Measurements from ENCODE around the gene HOXD11.

Gene HOXD11

DNA sequence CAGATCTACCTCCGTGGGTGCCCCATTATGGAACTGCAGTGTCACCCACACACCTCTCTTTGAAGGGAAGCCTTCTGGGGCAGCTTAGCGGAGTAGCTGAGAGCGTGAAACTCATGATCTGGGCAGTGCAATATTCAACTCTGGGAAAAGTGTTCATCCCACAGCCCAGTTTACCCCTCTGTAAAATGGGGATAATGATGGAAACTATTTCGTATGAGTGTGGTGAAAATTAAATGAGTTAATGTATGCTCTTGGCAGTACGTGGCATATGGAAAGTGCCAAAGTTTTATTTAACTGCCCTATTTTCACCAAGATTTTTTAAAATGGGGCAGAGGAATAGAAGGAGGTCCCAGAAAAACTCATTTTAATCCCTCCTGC is 34.8 kb upstream of the HOXD11 start:
- TF ChIP-seq, protein P1, sequence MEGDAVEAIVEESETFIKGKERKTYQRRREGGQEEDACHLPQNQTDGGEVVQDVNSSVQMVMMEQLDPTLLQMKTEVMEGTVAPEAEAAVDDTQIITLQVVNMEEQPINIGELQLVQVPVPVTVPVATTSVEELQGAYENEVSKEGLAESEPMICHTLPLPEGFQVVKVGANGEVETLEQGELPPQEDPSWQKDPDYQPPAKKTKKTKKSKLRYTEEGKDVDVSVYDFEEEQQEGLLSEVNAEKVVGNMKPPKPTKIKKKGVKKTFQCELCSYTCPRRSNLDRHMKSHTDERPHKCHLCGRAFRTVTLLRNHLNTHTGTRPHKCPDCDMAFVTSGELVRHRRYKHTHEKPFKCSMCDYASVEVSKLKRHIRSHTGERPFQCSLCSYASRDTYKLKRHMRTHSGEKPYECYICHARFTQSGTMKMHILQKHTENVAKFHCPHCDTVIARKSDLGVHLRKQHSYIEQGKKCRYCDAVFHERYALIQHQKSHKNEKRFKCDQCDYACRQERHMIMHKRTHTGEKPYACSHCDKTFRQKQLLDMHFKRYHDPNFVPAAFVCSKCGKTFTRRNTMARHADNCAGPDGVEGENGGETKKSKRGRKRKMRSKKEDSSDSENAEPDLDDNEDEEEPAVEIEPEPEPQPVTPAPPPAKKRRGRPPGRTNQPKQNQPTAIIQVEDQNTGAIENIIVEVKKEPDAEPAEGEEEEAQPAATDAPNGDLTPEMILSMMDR (conservative IDR thresholded peaks at IDR 0.05) = no peak

DNA sequence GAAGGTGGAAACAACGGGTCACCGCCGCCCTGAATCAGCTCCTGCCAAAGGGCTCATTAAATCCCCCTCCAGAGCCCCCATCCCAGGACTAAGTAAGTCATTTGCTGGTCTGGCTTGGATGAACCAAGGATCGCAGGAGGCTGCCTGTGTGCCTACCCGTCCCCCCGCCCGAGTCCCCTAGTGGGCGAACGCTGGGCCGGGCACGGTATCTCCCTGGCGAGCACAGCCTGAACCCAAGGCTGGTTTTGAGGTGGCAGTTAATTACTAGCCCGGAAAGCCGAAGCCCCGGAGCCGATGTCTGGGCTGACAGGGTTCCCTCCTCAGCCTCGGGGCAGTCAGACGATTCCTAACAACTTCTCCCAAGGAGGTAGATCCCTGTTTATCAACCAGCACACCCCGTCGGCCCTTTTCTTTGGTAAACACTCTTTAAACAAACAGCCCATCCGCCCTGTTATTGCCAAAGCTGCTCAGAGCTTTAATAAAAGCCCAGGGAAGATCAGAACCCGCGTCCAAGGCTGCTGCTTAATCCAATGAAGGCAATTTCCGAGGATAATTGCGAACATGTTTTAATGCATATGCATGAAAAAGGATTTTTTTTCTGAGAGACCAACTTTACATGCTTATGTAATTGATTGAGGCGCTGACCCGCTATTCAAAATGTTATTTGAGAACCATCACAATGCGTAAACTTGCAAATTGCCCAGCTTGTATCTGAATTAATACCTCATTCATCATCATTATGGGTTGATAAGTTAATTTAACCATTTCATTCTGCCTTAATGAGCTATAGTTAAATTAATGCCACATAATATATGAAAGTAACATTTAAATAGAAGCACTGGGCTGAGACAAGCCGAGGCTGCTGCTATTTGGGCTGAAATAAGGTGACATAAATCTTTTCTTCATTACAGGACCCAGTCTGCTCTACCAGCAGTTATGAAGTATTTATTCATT is 33.9 kb upstream of the HOXD11 start:
- TF ChIP-seq, protein P1 (conservative IDR thresholded peaks at IDR 0.05) = no peak
- H3K27ac ChIP-seq = no peak overlapping the region

More for the DNA sequence above, 34.8 kb upstream of the HOXD11 start:
- no peak overlapping the region for H3K27ac ChIP-seq

DNA sequence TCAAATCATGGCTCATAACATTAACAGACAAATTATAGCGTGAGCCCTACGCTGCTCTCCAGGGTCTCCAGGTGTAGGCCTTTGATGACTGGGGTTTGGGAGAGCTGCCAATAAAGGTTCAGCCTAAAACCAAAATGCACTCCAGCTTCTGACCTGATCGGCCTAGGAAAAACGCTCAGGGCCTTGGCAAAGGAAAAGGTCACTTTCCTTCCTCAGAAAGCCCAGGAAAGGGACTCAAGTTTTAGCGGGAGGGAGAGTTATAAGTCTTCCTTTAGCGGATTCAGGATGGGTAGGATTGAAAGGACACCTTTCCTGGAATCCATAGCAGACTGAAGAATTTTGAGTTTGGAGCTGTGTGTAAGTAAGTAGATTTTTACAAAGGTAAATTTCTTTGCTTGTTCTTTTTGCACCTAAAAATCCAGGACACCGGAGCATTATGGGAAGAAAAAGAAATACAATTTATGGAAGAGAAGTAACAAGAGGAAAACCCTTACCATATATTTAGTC is 32.1 kb upstream of the HOXD11 start:
- TF ChIP-seq, protein P1 (conservative IDR thresholded peaks at IDR 0.05) = no peak
- H3K27ac ChIP-seq = no peak overlapping the region

DNA sequence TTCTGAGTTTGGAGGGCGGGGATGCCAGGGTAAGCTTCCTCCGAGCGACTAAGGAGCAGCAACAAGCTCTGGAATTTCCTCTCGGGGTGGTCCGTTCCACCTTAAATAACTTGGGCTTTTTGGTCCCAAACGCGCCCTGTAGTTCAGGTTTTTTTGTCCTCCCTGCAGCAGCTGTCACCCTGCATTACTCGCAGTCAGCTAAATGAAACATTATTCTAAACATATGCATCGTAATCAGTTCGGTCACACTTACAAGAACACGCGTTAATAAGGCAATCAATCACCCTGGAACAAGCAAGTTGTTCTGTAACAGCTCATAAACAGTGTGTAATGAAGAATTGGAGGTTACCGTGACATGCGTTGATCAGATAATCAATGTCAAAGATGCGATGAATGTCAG is 31.6 kb upstream of the HOXD11 start:
- TF ChIP-seq, protein P1 (conservative IDR thresholded peaks at IDR 0.05) = no peak
- H3K27ac ChIP-seq = no peak overlapping the region

DNA sequence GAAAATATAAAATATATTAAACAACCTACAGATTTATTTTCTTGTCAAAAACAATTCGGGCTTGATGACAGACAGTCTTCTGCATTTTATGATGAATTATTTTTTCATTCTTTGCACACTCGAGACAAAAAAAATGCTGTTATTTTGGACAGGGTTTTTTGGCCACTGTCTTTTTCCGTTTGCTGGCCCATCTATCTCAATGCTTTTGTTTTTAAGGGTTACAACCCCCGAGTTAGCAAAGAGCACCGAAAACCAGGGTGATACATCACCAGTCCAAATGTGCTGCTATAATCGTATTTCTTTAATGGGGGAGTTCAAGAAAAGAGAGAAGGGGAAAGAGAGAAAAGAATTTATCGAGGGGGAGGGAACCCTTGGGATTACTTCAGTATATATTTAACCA is 31.0 kb upstream of the HOXD11 start:
- no peak overlapping the region for H3K27ac ChIP-seq
- TF ChIP-seq, protein P1 (conservative IDR thresholded peaks at IDR 0.05) = no peak

DNA sequence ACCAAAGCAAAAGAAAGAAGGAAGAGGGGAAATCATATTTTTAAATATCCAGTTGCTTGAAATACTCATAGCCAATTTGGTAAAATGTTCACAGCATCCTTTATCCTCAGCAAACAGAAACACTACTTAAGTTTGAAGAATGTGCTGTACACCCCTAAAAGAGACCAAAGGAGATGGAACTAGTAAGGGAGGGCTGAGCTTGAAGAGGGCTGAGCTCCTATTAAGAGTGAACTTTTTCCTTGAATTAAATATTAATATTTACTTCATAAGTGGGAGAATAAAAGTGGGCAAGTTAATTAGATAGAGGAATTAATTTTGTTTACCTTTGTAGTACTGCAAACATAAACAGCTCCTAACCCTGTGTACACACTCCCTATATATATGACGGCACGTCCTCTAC is 30.3 kb upstream of the HOXD11 start:
- TF ChIP-seq, protein P1 (conservative IDR thresholded peaks at IDR 0.05) = no peak
- H3K27ac ChIP-seq = no peak overlapping the region

DNA sequence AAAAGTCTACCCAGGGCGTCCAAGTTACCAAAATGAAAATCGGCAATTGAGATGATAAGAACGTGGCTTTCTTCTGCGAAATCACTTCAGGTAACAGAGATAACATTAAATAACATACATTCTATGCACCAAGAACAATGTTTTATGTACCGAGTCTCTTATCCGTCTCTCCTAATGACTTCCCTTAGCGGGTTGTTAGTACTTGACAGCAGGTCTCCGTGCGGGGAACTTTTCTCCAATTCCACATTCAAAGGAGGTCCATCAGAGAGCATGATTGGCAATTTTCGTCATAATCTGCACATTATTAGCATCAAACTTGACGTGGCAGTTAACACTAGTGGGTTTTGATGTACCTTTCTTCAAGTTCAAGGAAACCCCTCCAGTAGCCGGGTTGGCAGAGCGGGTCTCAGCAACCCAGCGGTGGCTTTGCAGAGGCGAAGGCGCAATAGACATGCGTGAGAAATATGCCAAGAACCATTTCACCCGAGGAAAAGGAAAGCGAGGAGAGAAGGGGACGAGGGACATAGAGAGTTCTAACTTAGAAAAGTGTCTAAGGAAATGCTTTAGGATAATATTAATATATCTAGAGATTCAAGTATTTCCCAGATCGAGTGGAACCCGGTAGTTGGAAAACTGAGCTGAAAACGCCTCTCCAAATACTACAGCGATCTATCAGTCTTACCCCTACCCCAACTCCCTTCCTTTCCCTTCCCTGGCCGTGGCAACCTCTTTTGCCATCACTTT is 28.4 kb upstream of the HOXD11 start:
- TF ChIP-seq, protein P1 (conservative IDR thresholded peaks at IDR 0.05) = no peak
- no peak overlapping the region for H3K27ac ChIP-seq
